Dermis microvascular lymphatic vessel endothelial cell (primary cell): Measurements from ENCODE around the gene DCXR. TPM values are rescaled to one million over a fixed set of nuclear protein-coding genes. Genes with fewer than 3 reads are reported as not detected.
"Not testable (repeated sequence)": the region's sequence is repeated elsewhere in the genome, so short reads cannot be mapped to it uniquely, and the experiment has no call there.

ENCODE experiments used
- DNase-seq, 2 donors: peaks; one replicate each; pipeline versions ENCODE4 v3.0.0 to v3.0.0-alpha.2; 2010; ENCODE audit warnings: low read depth in 2 of 2
- total RNA-seq: library from RNA; depleted of rRNA; stranded (reverse); fragments of >200 nt; gene quantifications from 2 replicates; pipeline ENCODE4 v1.2.1, GENCODE V29; 2014

DCXR gene
- total RNA-seq, 1 donor from 2014 or later = 42.7 TPM

DNA sequence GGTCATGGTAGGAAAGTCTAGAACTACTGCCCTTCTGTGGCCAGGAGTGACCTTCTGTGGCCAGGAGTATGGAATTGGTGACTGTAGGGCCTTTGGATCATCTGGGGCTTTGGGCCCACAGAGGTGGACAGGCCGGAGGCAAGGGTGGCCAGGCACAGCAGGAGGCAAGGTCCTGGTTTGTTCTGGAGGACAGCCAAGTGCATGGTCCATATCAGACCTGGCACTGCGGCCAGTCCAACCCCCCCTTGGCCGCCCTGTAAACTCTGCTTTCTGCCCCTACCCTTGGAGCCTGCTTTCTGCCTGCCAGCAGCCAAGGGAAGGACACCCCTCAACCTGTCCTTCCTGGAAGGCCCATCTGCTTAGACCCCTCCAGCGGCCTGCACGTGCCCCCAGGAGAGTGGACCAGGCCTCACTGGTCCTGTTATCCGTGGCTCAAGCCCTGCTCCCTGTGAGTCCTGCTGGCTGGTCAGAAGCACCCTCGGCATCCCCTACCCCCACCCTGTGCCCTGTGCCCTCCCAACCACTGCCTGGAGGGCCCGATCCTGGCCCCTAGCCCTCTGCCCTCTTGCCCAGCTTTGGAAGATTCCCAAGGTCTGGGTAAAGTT, 2.3 kb upstream of the DCXR start:
- no peak for DNase-seq

DNA sequence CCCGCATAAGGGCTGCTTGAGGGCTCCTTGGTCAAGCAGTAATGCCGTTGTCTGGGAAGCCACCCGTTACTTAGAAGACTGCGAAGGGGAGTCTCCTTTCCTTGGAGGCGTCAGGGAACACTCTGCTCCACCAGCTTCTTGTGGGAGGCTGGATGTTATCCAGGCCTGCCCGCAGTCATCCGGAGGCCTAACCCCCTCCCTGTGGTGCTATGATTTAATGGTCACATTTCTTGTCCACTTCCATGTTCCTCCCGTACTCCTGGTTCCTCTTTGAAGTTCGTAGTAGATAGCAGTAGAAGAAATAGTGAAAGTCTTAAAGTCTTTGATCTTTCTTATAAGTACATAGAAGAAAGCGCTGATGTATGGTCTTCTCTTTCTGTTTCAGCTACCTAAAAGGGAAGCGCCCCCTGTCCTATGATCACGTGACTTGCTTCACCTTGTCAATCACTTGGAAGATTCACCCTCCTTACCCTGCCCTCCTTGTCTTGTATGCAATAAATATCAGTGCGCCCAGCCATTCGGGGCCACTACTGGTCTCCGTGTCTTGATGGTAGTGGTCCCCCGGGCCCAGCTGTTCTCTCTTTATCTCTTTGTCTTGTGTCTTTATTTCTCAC, 1.4 kb upstream of the DCXR start:
- not testable (repeated sequence) for DNase-seq

DNA sequence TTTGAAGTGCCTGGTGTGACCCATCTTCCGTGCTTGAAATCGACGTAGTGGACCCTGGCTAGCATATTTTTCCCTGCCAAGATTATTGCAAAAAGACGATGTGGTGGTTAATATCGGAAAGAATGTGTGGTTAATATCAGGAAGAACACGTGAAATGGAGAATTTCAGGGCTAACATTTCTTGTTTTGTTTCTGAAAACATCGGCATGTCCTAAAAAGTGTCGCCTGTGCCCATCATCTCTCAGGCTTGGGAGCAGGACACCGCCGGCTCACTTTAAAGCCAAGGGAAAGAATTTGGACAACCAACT, 345 bp upstream of the DCXR start:
- no peak for DNase-seq

- no peak for DNase-seq
These were observed 834 bp downstream of the DCXR start for GRCh38 chr17:82036634-82037091.

- DNase-seq = no peak
These were observed 1.4 kb downstream of the DCXR start for GRCh38 chr17:82035956-82036633.

GRCh38 chr17:82035488-82035887, 2.0 kb downstream of the DCXR start:
- no peak for DNase-seq

DNA sequence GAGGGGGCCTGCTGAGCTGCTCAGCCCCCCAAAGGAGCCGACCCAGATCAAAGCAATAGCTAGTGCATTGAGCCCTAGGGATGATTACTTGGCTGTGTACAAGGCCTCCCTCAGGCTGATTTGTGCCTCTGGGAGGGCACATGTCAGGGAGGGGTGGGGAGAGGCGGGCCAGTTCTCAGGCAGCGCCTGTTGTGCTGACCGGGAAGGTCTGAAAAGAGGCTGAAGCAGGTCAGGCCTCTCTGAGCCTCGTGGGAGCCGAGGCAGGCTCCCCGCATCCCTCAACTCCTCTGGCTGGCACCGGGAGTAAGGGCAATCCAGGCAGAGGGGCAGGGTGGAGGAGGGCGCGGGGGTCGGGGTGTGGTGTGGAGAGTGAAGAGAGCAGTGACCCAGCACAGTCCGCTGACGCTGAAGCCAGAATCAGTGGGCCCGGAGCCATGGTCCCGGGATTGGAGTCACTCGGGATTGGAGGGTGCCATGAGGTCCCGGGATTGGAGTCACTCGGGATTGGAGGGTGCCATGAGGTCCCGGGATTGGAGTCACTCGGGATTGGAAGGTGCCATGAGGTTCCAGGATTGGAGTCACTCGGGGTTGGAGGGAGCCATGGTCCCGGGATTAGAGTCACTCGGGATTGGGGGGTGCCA, 3.0 kb downstream of the DCXR start:
- DNase-seq = no peak

DNA sequence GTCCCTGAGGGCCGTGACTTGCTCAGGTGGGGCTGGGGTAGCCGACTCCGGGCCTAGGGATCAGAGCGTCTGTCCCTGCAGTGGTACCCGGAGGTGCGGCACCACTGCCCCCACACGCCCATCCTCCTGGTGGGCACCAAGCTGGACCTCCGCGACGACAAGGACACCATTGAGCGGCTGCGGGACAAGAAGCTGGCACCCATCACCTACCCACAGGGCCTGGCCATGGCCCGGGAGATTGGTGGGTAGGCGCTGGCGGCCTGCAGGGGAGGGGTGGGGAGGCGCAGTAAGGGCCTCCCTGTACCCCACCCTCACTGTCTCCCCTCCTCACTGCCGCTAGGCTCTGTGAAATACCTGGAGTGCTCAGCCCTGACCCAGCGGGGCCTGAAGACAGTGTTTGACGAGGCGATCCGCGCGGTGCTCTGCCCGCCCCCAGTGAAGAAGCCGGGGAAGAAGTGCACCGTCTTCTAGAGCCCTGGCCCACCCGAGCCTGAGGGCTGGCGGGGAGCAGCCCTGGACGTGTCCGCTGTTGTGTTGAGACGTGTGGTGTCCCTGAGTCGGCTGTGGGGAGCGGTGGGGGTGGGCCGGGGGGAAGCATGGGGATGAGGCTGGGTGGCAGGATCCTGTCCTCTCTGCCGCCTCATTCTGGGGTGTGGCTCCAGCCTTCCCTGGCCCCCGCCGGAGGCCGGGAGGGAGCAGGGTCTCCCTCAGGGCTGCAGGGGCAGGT, 4.0 kb downstream of the DCXR start:
- DNase-seq = no peak

- DNase-seq = no peak
These were observed 5.4 kb downstream of the DCXR start for GRCh38 chr17:82031885-82032627.

DNA sequence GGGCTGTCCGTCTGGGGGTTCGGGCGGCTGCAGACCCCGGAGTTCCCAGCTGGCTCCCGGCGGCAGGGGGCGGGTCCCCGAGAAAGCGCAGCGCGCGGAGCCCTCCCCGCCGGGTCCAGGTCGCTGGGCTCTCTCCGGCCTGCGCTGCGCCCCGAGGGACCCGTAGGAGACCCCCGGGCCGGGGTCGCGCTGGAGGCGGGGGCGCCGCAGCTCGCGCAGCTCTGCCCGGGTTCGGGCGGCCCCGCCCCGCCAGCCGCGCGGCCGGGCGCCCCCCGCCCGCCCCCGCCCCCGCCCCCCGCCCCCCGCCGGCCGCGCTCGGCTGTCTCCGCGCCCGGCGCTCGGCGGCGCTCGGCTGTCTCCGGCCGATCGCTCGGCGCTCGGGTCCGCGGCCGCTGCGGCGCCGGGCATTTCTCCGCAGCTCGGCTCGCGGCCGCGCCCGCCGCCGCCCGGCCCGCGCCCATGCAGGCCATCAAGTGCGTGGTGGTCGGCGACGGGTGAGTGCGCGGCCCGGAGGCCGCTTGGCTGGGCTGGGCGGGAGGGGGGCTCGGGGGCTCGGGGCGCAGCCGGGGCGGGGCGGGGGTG, 6.1 kb downstream of the DCXR start, which contains the start of gene RAC3:
TSS of gene RAC3 (plus strand) at position 376 of the 582 bp plus-strand sequence. CDS start at position 460, 84 bp downstream.
- DNase-seq = peak in 1 of 2 donors; percentile 56

DNA sequence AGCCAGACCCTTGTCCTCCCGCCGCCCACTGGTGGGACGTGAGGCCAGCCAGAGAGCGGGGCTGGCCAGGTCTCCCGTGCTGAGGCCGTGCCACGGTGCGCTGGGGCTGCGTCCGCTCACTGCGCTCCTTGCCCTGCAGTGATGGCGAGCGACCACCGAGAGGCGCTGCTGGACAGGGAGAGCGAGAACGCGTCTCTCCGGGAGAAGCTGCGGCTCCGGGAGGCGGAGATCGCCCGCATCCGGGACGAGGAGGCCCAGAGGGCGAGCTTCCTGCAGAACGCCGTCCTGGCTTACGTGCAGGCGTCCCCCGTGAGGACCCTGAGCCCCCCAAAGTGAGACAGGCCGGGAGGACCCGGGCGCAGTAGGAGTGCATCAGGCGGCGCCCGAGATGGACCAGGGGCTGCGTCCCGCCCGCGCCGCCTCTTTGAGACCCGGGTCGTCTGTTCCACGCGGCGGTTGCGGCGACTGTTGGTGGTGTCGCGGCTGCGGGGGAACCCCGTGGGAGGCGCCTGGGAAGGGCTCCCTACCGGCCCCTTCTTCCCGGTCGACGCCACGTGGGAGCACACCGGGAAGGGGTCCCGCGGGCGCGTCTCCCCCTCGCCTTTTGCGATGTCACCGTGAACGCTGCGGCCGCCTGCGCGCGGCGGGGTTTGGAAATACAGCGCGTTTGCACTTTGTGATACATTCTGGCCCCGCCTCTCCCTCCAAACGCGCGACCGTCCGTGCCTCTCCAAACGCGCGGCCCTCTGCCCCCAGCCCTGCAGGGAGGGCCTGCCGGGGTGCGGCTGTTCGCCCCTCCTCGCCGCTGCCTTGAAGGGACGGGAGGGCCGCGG, 6.8 kb downstream of the DCXR start:
- DNase-seq = peak; percentile 66 to 87

GRCh38 chr17:82029990-82030469, 7.5 kb downstream of the DCXR start:
- DNase-seq = no peak

GRCh38 chr17:82029391-82029790, 8.1 kb downstream of the DCXR start:
- DNase-seq = no peak

DNA sequence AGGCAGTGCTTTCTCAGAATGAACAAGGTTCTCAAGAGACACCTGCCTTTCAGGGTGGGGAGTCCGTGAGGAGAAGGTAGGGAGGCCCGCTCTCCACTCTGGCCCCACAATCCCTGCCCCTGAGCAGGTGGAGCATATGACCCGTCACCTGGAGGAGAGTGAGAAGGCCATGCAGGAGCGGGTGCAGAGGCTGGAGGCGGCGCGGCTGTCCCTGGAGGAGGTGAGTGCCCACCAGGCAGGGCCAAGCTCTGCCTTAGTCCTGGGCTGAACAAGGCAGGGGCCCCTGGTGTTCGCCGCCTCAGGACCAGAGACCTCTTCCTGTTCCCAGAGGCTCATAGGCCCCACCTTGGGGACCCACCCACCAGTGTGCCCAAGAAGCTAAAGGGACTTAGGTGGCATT, 8.5 kb downstream of the DCXR start:
- DNase-seq = no peak

DNA sequence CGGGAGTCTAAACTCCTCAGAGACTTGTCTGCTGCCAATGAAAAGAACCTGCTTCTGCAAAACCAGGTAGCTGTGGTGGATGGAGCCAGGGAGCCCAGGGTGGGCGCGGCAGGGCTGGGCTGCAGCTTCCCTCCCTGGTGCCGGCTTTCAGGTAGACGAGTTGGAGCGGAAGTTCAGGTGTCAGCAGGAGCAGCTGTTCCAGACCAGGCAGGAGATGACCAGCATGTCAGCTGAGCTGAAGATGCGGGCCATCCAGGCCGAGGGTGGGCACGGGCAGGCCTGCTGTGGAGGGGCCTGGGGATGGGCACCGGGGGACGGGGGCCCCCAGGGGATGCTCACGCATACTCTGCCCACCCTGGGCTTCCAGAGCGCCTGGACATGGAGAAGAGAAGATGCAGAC, 9.3 kb downstream of the DCXR start:
- no peak for DNase-seq

DNA sequence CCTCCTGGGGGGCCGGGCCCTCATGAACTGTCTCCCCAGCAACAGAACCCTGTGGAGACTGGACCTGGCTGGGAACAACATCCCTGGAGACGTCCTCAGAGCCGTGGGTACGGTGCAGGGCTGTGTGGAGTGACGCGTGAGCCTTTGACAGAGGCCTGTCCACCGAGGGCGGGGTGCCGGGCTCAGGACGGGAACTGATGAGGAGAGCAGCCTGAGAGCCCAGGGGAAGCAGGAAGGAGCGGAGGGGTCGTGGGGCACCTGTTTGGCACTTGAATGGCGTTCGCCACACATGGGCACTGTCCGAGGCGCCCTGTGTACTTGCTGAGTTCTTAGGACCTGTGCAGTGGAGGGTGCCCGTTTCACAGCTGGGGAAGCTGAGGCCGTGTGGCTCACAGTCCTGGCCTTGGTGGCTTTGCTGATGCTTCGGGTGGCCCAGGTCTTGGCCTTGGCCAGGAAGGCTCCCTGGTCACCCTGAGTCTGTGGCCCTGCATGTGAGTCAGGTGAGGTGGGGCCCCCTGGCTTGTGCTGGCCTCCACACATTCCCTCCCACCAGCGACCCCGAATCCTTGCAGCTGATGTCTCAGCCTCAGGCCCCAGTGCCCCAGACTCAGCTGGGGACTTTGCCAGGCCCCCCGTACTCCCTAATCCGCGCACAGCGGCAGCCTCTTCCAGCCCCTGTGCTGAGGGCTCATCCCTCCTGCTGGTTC, 11.9 kb downstream of the DCXR start:
- no peak for DNase-seq

DNA sequence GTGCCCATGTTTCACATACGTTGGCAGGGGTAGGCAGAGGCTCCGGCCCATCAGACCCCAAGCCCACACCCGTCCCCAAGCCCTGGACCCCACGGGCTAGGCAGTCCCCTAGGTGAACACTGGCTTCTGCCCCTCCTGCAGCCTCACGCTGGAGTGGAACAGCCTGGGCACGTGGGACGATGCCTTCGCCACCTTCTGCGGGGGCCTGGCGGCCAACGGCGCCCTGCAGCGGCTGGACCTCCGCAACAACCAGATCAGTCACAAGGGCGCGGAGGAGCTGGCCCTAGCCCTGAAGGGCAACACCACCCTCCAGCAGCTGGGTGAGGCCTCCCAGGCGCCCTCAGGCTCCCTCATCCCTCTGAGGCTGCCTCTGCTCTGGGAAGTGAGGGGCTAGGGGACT, 12.6 kb downstream of the DCXR start:
- no peak for DNase-seq

DNA sequence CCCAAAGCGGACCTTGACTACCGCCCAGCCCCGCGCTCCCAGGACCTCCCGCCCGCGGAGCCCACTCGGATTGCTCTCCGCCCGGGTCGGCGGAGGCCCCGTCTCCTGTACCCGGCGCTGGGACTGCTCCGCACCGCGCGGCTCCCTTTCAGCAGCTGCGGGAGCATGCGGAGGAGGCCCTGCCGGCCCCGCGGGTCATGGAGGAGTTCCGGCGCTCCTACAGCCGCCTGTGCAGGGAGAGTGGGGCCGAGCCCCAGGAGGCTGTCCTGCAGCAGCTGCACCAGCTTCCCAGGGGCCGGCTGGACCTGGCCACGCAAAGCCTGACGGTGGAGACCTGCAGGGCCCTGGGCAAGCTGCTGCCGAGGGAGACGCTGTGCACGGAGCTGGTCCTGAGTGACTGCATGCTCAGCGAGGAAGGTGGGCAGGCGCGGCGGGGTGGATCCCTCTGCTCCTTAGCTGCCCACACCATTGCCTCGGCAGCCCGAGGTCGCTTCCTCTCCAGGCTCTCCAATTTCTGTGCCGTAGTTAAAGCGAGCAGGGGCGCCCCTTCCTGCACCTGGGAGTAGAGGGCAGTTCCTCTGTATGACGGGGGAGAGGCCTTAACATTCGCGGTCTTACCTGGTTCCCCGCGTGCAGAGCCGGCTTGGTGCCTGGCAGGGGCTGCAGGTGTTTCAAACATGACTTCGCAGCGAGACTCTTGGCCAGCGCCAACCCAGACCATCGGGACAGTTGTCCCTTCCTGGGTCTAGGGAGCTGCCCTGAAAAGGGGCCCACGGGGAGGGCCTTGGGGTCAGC, 13.9 kb downstream of the DCXR start:
- DNase-seq = no peak
